Measurements from ENCODE around the gene PPEF1. TPM values are rescaled to one million over a fixed set of nuclear protein-coding genes. Genes with fewer than 3 reads are reported as not detected.

The PPEF1 gene
- total and polyA plus RNA-seq, 2 of the 4 experiments (the other 2 are of a cell fraction) = not detected

- Histone ChIP-seq H3K23ac (ENCODE audit: low read depth, low read length) (no peak overlapping the region), H3K9me3 (ENCODE audit: control insufficient read depth, insufficient read depth, low read length) (no peaks in the 10 kb centered on the region), H4K5ac (ENCODE audit: low read depth, low read length) (no peak overlapping the region), H2AK5ac (ENCODE audit: low read depth, low read length) (no peak overlapping the region), H3K14ac (replicated peaks; ENCODE audit: low read depth, low read length) (no peak overlapping the region), H4K20me1 (ENCODE audit: insufficient read depth, low read length) (no peaks in the 10 kb centered on the region), H3K36me3 (ENCODE audit: control insufficient read depth, insufficient read depth, low read length) (no peaks in the 10 kb centered on the region), H3K9me1 (ENCODE audit: insufficient read depth, low read length) (no peaks in the 10 kb centered on the region), H2BK20ac (ENCODE audit: low read depth, low read length) (no peak overlapping the region), H3K4me3 (ENCODE audit: insufficient read depth, low read depth, low read length) (no peak overlapping the region), H2BK15ac (ENCODE audit: low read depth, low read length) (no peak overlapping the region), H3K79me1 (ENCODE audit: low read depth in 1 of 2, low read length in 2 of 2) (no peaks in the 10 kb centered on the region), H2AK9ac (replicated peaks; ENCODE audit: low read depth, low read length, poor library complexity) (no peak overlapping the region), H3K27me3 (ENCODE audit: control insufficient read depth, insufficient read depth, low read length) (no peaks in the 10 kb centered on the region), H3K4me1 (ENCODE audit: control insufficient read depth, insufficient read depth, low read length) (no peaks in the 10 kb centered on the region), H3K4me2 (ENCODE audit: low read depth, low read length) (no peak overlapping the region), H2BK5ac (ENCODE audit: low read depth, low read length, poor library complexity, severe bottlenecking) (no peak overlapping the region), H3K56ac (ENCODE audit: extremely low read depth, insufficient read depth, low read length) (no peak overlapping the region), H4K8ac (ENCODE audit: low read depth in 2 of 2, low read length in 2 of 2) (no peak overlapping the region), H3K4ac (ENCODE audit: low read depth, low read length) (no peak overlapping the region), H2BK120ac (ENCODE audit: low read depth, low read length) (no peak overlapping the region), H3K18ac (ENCODE audit: low read depth, low read length) (no peak overlapping the region), H2AFZ (replicated peaks; ENCODE audit: low read length, poor library complexity) (no peak overlapping the region), H3K27ac (ENCODE audit: insufficient read depth, low read length) (no peak overlapping the region), H3K9ac (ENCODE audit: low read depth, low read length) (no peak overlapping the region), H4K91ac (ENCODE audit: insufficient read depth, low read depth, low read length) (no peak overlapping the region)
- BruUV-seq (replicated peaks) = no TSS peak
- ATAC-seq (ENCODE audit: low read depth) (no peak), DNase-seq (no peak)
- ChIA-PET CTCF (no interaction called here), POLR2A (ENCODE audit: unreplicated experiment) (no interaction called here)
- in situ Hi-C loops (cut with MboI; ENCODE audit: low sequenced_read_pairs) (no loop called here), dilution Hi-C loops (cut with HindIII; ENCODE audit: low sequenced_read_pairs, unreplicated experiment) (no loop called here), intact Hi-C loops (cut with micrococcal nuclease) (no loop called here)
- TF ChIP-seq ELK1 (IDR thresholded peaks at IDR 0.05; ENCODE audit: borderline replicate concordance, low read depth, low read length) (no peak), CEBPB (IDR thresholded peaks at IDR 0.05; ENCODE audit: low read depth, low read length) (no peak)
- WGBS, 2 experiments (ENCODE audit: extremely low coverage in 2 of 2, insufficient read length in 1 of 2) = 65% methylated on average over 7 of the region's 15 CpGs; no CpG with 5 or more reads in 1 of the 2 experiments
Measured at GRCh38 chrX:18668071-18668835, 39.2 kb upstream of the PPEF1 start.
